HEK293T (cell line): ENCODE results near the gene MARK2.

Experiments used
- CTCF ChIA-PET: fragments of 350-600 bp; formaldehyde crosslinking; extraction: SDS; loops from one replicate; lab custom pipeline; 2021; ENCODE audit warnings: antibody characterized with exemption, inconsistent platforms; lab: Yijun Ruan, JAX
- POLR2A ChIA-PET: fragments of 350-600 bp; formaldehyde crosslinking; extraction: SDS; loops from one replicate; lab custom pipeline; 2020; ENCODE audit warnings: antibody characterized with exemption, inconsistent platforms; lab: Yijun Ruan, JAX
- DNase-seq: peaks from one replicate; pipeline ENCODE4 v3.0.0; 2012; ENCODE audit warnings: mixed read lengths; ENCODE audit errors: extremely low spot score
- ARNT ChIP-seq: fragments of 450-650 bp; IDR thresholded peaks from 2 replicates; pipeline ENCODE4 v1.6.1; 2017; ENCODE audit warnings: mild to moderate bottlenecking
- BHLHE40 ChIP-seq: fragments of 450-650 bp; IDR thresholded peaks from 2 replicates; pipeline ENCODE4 v1.6.1; 2016; ENCODE audit warnings: mild to moderate bottlenecking, moderate library complexity, borderline replicate concordance
- CTBP1 ChIP-seq: fragments of 450-650 bp; IDR thresholded peaks from 2 replicates; pipeline ENCODE4 v1.6.1; 2016; ENCODE audit warnings: borderline replicate concordance
- ELF4 ChIP-seq: fragments of 450-650 bp; IDR thresholded peaks from 2 replicates; pipeline ENCODE4 v1.6.1; 2017; ENCODE audit warnings: antibody characterized with exemption
- FOXA1 ChIP-seq: fragments of 450-650 bp; IDR thresholded peaks from 2 replicates; pipeline ENCODE4 v1.6.1; 2016; ENCODE audit warnings: mild to moderate bottlenecking
- FOXK2 ChIP-seq: fragments of 450-650 bp; IDR thresholded peaks from 2 replicates; pipeline ENCODE4 v1.6.1; 2016; ENCODE audit warnings: mild to moderate bottlenecking
- FOXM1 ChIP-seq: fragments of 450-650 bp; IDR thresholded peaks from 2 replicates; pipeline ENCODE4 v1.6.1; 2017; ENCODE audit warnings: mild to moderate bottlenecking, borderline replicate concordance
- HDGF ChIP-seq: fragments of 450-650 bp; IDR thresholded peaks from 2 replicates; pipeline ENCODE4 v1.6.1; 2017; ENCODE audit warnings: antibody characterized with exemption, borderline replicate concordance
- L3MBTL2 ChIP-seq: fragments of 450-650 bp; conservative IDR thresholded peaks from 2 replicates; pipeline ENCODE4 v1.6.1; 2016; ENCODE audit warnings: mild to moderate bottlenecking
- LEF1 ChIP-seq: fragments of 450-650 bp; IDR thresholded peaks from 2 replicates; pipeline ENCODE4 v1.6.1; 2017; ENCODE audit warnings: mild to moderate bottlenecking, borderline replicate concordance
- NFRKB ChIP-seq: fragments of 450-650 bp; IDR thresholded peaks from 2 replicates; pipeline ENCODE4 v1.6.1; 2016; ENCODE audit warnings: mild to moderate bottlenecking, moderate library complexity
- SP1 ChIP-seq: fragments of 450-650 bp; IDR thresholded peaks from 2 replicates; pipeline ENCODE4 v1.6.1; 2017
- SUZ12 ChIP-seq: fragments of 450-650 bp; IDR thresholded peaks from 2 replicates; pipeline ENCODE4 v1.6.1; 2016; ENCODE audit warnings: mild to moderate bottlenecking
- TARDBP ChIP-seq: fragments of 450-650 bp; IDR thresholded peaks from 2 replicates; pipeline ENCODE4 v1.6.1; 2016
- ZNF384 ChIP-seq: fragments of 450-650 bp; IDR thresholded peaks from 2 replicates; pipeline ENCODE4 v1.6.1; 2016
- TF ChIP-seq, protein P1 (sequence below): fragments of 450-650 bp; IDR thresholded peaks from 2 replicates; pipeline ENCODE4 v1.6.1; 2016

The MARK2 gene

GRCh38 chr11:63908631-63909401 lies 69.9 kb downstream of the MARK2 start:
- no peak for TF ChIP-seq CTBP1
- TF ChIP-seq L3MBTL2, result no peak
- no peak for TF ChIP-seq SUZ12
- TF ChIP-seq TARDBP, result no peak
- no peak for TF ChIP-seq HDGF
- TF ChIP-seq LEF1, result no peak
- DNase-seq, result no peak
- POLR2A ChIA-PET, result no interaction called here
- CTCF ChIA-PET, result interaction anchor here (0.7 kb wide), 1 partner anchor 1183 kb away, joined by 3 read pairs; no protein-coding TSS in a partner anchor

- no peak for DNase-seq
- ChIA-PET CTCF (interaction anchor here (0.7 kb wide), 1 partner anchor 1184 kb away, joined by 3 read pairs; no protein-coding TSS in a partner anchor), POLR2A (no interaction called here)
- TF ChIP-seq FOXM1 (no peak), HDGF (no peak), FOXK2 (no peak), SUZ12 (no peak), ARNT (no peak), ELF4 (no peak), ZNF384 (no peak), LEF1 (no peak), FOXA1 (no peak), BHLHE40 (no peak)
These were observed 70.9 kb downstream of the MARK2 start for GRCh38 chr11:63909591-63910506.

GRCh38 chr11:63910675-63911074 lies 71.8 kb downstream of the MARK2 start:
- ChIA-PET POLR2A (no interaction called here), CTCF (no interaction called here)
- TF ChIP-seq FOXA1 (no peak), TARDBP (no peak), BHLHE40 (no peak), SUZ12 (no peak), ELF4 (no peak), FOXM1 (no peak), NFRKB (no peak), LEF1 (no peak), ARNT (no peak), SP1 (no peak), L3MBTL2 (no peak), HDGF (no peak), ZNF384 (no peak), FOXK2 (no peak), CTBP1 (no peak)
- TF ChIP-seq, protein P1, sequence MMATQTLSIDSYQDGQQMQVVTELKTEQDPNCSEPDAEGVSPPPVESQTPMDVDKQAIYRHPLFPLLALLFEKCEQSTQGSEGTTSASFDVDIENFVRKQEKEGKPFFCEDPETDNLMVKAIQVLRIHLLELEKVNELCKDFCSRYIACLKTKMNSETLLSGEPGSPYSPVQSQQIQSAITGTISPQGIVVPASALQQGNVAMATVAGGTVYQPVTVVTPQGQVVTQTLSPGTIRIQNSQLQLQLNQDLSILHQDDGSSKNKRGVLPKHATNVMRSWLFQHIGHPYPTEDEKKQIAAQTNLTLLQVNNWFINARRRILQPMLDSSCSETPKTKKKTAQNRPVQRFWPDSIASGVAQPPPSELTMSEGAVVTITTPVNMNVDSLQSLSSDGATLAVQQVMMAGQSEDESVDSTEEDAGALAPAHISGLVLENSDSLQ, result no peak
- no peak for DNase-seq

DNA sequence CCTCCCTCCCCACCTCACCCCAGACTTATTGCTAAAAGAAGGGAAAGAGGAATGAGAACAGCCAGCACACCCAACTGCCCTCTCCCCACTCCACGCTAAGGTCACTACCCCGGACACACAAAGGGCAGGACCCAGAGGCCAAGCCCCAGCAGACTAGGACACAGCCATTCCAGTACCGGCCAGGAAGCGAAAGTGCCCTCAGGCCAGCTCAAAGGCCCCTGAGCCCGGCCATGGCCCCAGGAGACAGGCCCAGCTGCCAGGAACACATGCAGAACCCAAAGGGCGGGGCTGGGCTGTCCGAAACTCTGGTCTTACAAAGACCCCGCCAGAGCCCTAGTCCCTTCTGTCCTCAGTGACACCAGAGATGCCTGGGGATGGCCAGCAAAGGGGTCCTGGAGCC lies 72.5 kb downstream of the MARK2 start:
- ChIA-PET POLR2A (no interaction called here), CTCF (interaction anchor here (0.6 kb wide), 1 partner anchor 32 kb away, joined by 5 read pairs; no protein-coding TSS in a partner anchor)
- DNase-seq, result no peak
- TF ChIP-seq SUZ12, result no peak
- no peak for TF ChIP-seq LEF1
- no peak for TF ChIP-seq TARDBP
- TF ChIP-seq NFRKB, result no peak
- no peak for TF ChIP-seq HDGF
- TF ChIP-seq FOXM1, result no peak
- TF ChIP-seq FOXA1, result no peak
- no peak for TF ChIP-seq SP1
- no peak for TF ChIP-seq L3MBTL2
- no peak for TF ChIP-seq CTBP1
- TF ChIP-seq FOXK2, result no peak
- no peak for TF ChIP-seq BHLHE40
- no peak for TF ChIP-seq ZNF384
- TF ChIP-seq ELF4, result no peak
- TF ChIP-seq, protein P1, result no peak
- no peak for TF ChIP-seq ARNT

- POLR2A ChIA-PET, result no interaction called here
- no peak for DNase-seq
- CTCF ChIA-PET, result no interaction called here
- TF ChIP-seq FOXK2 (no peak), ARNT (no peak), CTBP1 (no peak), L3MBTL2 (no peak)
These were observed 73.0 kb downstream of the MARK2 start for GRCh38 chr11:63911876-63912275.

GRCh38 chr11:63912678-63913077 lies 73.8 kb downstream of the MARK2 start:
- TF ChIP-seq ZNF384, result no peak
- no peak for TF ChIP-seq FOXM1
- TF ChIP-seq SUZ12, result no peak
- TF ChIP-seq CTBP1, result no peak
- TF ChIP-seq FOXK2, result no peak
- TF ChIP-seq, protein P1, result no peak
- TF ChIP-seq FOXA1, result no peak
- TF ChIP-seq L3MBTL2, result no peak
- TF ChIP-seq BHLHE40, result no peak
- TF ChIP-seq HDGF, result no peak
- TF ChIP-seq ARNT, result no peak
- TF ChIP-seq TARDBP, result no peak
- no peak for TF ChIP-seq LEF1
- no peak for TF ChIP-seq ELF4
- TF ChIP-seq SP1, result no peak
- no peak for TF ChIP-seq NFRKB
- CTCF ChIA-PET, result interaction anchor here (0.7 kb wide), 1 partner anchor 29 kb away, joined by 9 read pairs; no protein-coding TSS in a partner anchor
- POLR2A ChIA-PET, result no interaction called here
- DNase-seq, result no peak
